Renal pelvis (tissue), 4 donors: ENCODE data around the gene SWSAP1. TPM values are rescaled to one million over a fixed set of nuclear protein-coding genes. Genes with fewer than 3 reads are reported as not detected.
"Not testable (repeated sequence)": the region's sequence is repeated elsewhere in the genome, so short reads cannot be mapped to it uniquely, and the experiment has no call there.

Experiments
- DNase-seq: peaks from one replicate; pipeline ENCODE4 v3.0.0-alpha.2; 2013
- polyA plus RNA-seq, 3 donors: library from polyadenylated mRNA; unstranded; fragments of 120-200 nt; gene quantifications; one replicate each; pipeline ENCODE4 v1.2.1, GENCODE V29; 2013; ENCODE audit not compliant: insufficient read length in 3 of 3

Gene SWSAP1
- polyA plus RNA-seq, 3 donors = 3.8 to 4.1 (median 3.8) TPM

GRCh38 chr19:11347546-11348039, 26.9 kb upstream of the SWSAP1 start:
- no peak for DNase-seq

- no peak for DNase-seq
These were observed 25.3 kb upstream of the SWSAP1 start for GRCh38 chr19:11349171-11349570.

GRCh38 chr19:11354102-11354501, 20.4 kb upstream of the SWSAP1 start:
- DNase-seq = not testable (repeated sequence)

- DNase-seq = peak; percentile 86
These were observed 19.0 kb upstream of the SWSAP1 start, which contains the start of gene PLPPR2 for GRCh38 chr19:11355160-11356073. Gene PLPPR2 (plus strand): TSS chr19:11355432. CDS start chr19:11357674, 2,242 bp downstream.

GRCh38 chr19:11356074-11356397, 18.4 kb upstream of the SWSAP1 start:
- DNase-seq = no peak

DNA sequence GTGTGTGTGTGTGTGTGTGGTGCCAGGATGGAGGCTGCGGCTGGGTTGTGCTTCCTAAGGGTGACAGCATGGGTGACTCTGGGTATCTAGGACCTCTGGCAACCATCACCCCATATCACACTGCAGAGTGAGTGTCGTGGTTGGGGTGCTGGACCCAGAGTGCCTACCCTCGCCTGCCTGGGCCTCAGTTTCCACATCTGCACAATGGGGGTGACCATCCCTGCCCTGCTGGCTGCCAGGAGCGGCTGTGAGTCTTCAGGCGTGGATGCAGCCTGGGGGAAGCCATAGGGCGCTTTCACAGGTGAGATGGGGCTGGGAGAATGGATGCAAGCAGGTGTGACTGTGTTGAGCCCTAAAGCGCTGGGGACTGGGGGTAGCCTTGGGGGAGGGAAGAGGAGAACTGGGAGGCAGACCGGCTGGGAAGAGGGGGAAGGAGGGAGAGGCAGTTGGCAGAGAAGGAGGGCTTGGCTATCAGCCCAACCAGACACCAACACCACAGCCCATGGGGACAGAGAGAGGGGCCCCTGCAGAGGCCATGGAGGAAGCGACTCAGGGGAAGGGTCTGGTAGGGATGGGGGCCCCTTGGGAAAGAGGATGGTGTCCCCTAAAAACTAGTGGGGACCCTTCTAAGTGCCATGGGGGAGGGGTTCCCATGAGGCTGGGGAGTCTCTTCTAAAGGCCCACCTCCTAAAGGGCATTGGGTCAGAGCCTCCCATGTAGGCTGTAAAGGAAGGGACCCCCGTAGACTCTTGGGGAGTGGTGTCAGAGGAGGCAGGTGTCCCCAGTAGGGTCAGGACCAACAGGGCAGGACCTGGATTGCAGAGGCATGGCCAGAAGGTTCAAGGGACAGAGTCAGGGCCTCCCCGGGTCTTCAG, 17.6 kb upstream of the SWSAP1 start:
- DNase-seq = no peak

GRCh38 chr19:11359421-11359820, 15.0 kb upstream of the SWSAP1 start:
- DNase-seq = no peak

DNA sequence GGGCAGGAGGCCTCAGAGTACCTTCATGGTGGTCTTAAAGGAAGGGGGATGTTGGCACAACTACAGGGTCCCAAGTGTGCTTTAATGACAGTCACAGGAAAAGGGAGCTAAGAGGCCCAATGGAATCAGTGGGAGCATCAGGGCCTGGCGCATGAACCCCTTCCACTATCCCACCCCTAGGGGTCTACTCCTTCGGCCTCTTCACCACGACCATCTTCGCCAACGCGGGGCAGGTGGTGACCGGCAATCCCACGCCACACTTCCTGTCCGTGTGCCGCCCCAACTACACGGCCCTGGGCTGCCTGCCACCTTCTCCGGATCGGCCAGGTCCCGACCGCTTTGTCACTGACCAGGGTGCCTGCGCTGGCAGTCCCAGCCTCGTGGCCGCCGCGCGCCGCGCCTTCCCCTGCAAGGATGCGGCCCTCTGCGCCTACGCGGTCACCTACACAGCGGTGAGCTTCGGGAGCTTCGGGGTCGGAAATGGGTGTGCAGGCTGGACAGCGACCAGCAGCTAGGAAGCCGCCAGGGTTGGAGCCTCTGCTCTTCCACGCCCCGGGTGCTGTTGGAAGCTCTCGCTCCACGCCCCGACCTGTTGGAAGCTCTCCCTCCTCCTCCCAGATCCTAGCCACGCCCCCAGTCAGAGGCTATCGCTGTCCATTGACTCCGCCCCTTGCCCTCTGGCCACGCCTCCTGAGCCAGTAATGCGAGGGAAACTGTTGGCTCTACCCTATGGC, 13.3 kb upstream of the SWSAP1 start:
- no peak for DNase-seq

DNA sequence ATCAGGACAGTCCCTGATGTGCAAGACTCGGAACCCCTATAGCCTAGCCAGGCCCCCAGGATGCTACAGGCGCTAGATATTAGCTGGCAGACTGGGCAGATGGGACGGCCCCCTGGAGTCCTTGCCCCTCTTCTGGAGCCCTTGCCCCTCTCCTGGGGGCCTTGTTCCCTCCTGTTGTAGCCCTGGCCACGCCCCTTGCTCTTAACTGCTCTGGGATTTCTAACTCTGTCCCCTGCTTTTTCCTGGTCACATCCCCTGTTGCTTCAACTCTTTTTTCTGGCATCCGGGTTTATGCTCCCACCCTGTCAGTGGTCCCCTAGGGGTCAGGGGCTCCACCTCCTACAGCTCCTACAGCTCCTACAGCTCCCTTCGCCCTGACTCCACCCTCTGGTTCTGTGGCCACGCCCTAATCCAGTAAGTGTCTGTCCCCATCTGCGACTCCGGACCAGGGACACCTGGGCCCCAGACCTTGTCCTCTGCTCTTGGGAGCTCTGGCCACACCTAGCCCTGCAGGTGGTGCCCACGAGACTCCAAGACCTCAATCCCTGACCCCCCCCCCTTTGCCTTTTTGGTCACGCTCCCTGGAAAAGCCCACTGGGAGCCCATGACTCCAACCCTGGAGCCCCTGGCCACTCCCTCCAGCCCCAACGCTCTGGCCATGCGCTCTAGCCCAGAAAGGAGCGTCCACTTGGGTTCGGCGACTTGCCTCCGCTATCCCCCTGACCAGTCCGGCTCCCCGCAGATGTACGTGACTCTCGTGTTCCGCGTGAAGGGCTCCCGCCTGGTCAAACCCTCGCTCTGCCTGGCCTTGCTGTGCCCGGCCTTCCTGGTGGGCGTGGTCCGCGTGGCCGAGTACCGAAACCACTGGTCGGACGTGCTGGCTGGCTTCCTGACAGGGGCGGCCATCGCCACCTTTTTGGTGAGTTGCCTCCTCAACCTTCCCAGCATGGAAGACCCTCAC, 12.4 kb upstream of the SWSAP1 start:
- DNase-seq = no peak

GRCh38 chr19:11363881-11364280, 10.6 kb upstream of the SWSAP1 start:
- DNase-seq = no peak

DNA sequence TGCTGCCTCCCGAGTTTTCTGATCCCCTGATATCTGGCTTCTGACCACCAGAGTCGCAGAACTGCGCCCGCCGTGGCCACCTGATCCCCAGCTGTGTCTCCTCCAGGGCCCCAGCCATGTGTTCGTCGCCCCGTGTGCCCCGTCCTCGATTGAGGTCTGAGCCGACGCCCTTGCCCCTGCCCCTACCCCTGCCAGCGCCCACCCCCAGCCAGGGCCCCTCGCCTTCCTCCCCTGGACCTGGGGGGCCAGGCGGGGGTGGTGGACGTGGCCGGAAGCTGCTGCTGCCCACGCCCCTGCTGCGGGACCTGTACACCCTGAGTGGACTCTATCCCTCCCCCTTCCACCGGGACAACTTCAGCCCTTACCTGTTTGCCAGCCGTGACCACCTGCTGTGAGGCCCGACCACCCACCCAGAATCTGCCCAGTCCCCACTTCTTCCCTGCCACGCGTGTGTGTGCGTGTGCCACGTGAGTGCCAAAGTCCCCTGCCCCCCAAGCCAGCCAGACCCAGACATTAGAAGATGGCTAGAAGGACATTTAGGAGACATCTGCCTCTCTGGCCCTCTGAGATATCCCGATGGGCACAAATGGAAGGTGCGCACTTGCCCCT, 10.1 kb upstream of the SWSAP1 start:
- no peak for DNase-seq

DNA sequence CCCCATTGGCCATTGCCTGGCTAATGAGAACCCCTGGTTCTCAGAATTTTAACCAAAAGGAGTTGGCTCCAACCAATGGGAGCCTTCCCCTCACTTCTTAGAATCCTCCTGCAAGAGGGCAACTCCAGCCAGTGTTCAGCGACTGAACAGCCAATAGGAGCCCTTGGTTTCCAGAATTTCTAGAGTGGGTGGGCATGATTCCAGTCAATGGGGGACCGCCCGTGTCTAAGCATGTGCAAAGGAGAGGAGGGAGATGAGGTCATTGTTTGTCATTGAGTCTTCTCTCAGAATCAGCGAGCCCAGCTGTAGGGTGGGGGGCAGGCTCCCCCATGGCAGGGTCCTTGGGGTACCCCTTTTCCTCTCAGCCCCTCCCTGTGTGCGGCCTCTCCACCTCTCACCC, 9.5 kb upstream of the SWSAP1 start:
- no peak for DNase-seq

DNA sequence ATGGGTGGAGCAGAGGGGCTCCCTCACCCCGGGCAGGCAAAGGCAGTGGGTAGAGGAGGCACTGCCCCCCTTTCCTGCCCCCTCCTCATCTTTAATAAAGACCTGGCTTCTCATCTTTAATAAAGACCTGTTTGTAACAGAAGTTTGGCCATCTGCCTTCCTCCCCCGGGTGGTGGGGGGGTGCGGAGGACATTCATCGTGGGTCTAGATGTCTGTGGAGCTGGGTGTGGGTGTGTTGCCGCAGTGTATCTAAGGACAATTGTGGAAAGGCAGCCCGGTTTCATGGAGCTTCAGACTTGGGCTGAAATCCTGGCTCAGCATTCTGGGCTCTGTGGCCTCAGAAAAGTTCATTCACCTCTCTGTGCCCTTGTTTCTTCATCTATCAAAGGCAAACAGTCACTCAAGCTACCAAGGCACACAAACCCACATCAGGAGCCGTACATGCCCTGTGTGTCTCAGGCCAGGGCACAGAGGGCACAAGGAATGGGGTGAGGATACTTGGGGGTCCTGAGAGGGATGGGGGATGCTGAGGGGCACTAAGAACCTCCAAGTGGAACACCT, 8.8 kb upstream of the SWSAP1 start:
- no peak for DNase-seq

- no peak for DNase-seq
These were observed 6.9 kb upstream of the SWSAP1 start for GRCh38 chr19:11367528-11367927.

- no peak for DNase-seq
These were observed 3.7 kb upstream of the SWSAP1 start for GRCh38 chr19:11370744-11371143.

DNA sequence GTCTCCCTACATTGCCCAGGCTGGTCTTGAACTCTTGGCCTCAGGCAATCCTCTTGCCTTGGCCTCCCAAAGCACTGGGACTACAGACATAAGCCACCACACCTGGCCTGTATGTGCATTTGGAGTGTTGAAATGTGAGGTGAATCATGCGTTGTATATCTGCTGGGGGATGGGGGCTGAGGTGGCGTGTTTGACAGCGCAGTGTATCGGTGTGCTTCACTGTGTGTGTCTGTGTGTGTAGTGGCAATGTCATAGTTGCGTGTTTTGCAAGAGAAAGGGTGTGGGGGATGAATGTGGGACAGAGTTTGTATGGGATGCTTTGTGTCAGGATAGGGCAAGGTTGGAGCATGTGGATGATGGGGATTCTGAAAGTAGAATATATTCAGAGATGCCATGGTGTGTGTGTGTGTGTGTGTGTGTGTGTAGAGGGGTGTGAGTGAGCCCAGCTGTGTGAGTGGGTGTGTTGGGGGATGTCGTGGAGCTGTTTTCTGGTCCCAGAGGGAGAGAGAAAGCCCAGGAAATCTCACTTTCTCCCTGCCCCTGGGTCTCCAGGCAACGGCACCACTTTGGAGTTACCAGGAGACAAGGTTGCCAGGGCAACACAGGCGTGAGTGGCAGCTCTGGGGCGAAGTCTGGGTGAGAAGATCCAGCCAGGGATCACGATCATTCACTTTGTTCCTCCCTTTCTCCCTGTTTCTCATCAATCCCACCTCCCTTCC, 1.1 kb upstream of the SWSAP1 start:
- DNase-seq = no peak

GRCh38 chr19:11373885-11374432, 507 bp upstream of the SWSAP1 start:
- DNase-seq = no peak

DNA sequence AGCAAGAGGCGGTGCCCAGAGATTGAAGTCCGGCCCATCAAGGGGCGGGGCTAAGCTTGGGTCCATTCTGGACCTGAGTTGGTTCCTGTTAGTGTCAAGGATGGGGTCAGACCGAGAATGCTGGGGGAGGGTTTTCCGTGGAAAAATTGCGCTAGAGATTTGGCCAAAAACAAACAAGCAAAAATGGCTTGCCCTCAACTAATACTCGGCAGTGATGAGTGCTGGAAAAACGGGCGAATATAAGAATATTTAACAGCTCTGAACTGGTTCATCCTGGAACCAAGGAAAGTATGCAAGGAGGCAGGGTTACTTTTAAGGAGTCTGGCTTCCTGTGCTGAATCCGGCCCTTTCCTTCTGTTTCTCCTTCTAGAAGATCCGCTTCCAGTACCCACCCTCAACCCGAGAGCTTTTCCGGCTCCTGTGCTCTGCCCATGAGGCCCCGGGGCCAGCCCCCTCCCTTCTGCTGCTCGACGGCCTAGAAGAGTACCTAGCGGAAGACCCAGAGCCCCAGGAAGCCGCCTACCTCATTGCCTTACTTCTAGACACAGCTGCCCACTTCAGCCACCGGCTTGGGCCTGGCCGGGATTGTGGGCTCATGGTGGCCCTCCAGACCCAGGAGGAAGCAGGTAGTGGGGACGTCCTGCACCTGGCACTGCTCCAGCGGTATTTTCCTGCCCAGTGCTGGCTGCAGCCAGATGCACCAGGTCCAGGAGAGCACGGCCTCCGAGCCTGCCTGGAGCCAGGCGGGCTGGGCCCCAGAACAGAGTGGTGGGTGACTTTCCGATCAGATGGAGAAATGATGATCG, 880 bp downstream of the SWSAP1 start:
- DNase-seq = no peak
